HCT116 (cell line): ENCODE data around the gene NXPH2. TPM values are rescaled to one million over a fixed set of nuclear protein-coding genes. Genes with fewer than 3 reads are reported as not detected.

Source experiments
- ATAC-seq: fragments of 200-7000 bp; cut with Tn5 transposase; 2 replicates; pipeline ENCODE4 v1.9.1; 2020; ENCODE audit warnings: mild to moderate bottlenecking, moderate library complexity
- BruUV-seq: library from RNA; stranded (reverse); fragments of 400-500 nt; replicated peaks from 2 replicates; lab custom pipeline; 2021; lab: Mats Ljungman, UMichigan
- CTCF ChIA-PET: fragments of 300-600 bp; sonication (Branson Sonifier 250); formaldehyde crosslinking; loops from one replicate; lab custom pipeline; 2021; ENCODE audit warnings: antibody characterized with exemption; lab: Charles Lee
- POLR2A ChIA-PET: fragments of 300-600, 350-600 bp; sonication (Branson Sonifier 250); formaldehyde crosslinking; loops from one replicate; lab custom pipeline; 2021; ENCODE audit warnings: antibody characterized with exemption; lab: Charles Lee
- RAD21 ChIA-PET, 2 experiments: fragments of 300-600 bp; sonication (Branson Sonifier 250); formaldehyde crosslinking; loops; one replicate each; lab custom pipeline; 2023; ENCODE audit warnings: low total read pairs in 2 of 2; ENCODE audit not compliant: uncharacterized antibody in 2 of 2, unreplicated experiment in 2 of 2, low non-redundant PET in 1 of 2; lab: Charles Lee
- DNase-seq: peaks from one replicate; pipeline ENCODE4 v3.0.0-alpha.2; 2010; ENCODE audit warnings: low read depth, low spot score
- H2AFZ ChIP-seq: fragments of 200-600 bp; shearing (Covaris generic), sonication (generic); 2 replicates; pipeline ENCODE4 v1.6.1; 2017; ENCODE audit warnings: low read depth, mixed run types, mixed read lengths, antibody characterized with exemption, low read length; ENCODE audit not compliant: poor library complexity, severe bottlenecking
- H3K27ac ChIP-seq: 2 replicates; pipeline ENCODE4 v1.5.1; 2012; ENCODE audit warnings: low read depth, low read length
- H3K27me3 ChIP-seq: fragments of 200-600 bp; sonication (generic); 2 replicates; pipeline ENCODE4 v1.6.1; 2016; ENCODE audit warnings: mixed run types, low read length, mixed read lengths; ENCODE audit not compliant: insufficient read depth
- H3K36me3 ChIP-seq, 2 experiments: fragments of 200-500 bp in 1 of 2; fragments of 200-600 bp in 1 of 2; sonication (Bioruptor generic) in 1 of 2; sonication (generic) in 1 of 2; 2 replicates each; pipeline versions ENCODE4 v1.5.1 to v1.6.1; 2014 to 2016; ENCODE audit warnings: low read length in 2 of 2, inconsistent platforms in 1 of 2, mixed read lengths in 1 of 2, mixed run types in 1 of 2; ENCODE audit not compliant: insufficient read depth in 2 of 2, control insufficient read depth in 1 of 2
- H3K4me1 ChIP-seq, 2 experiments: fragments of 200-600 bp in 1 of 2; sonication (generic) in 1 of 2; 2 replicates each; pipeline versions ENCODE4 v1.5.1 to v1.6.1; 2012 to 2017; ENCODE audit warnings: low read length in 2 of 2, inconsistent platforms in 1 of 2, mild to moderate bottlenecking in 1 of 2, mixed read lengths in 1 of 2, mixed run types in 1 of 2, moderate library complexity in 1 of 2; ENCODE audit not compliant: insufficient read depth in 2 of 2, control insufficient read depth in 1 of 2
- H3K4me2 ChIP-seq: fragments of 200-600 bp; sonication (generic); 2 replicates; pipeline ENCODE4 v1.6.1; 2017; ENCODE audit warnings: mixed run types, low read length, mixed read lengths
- H3K4me3 ChIP-seq, 2 experiments: fragments of 200-600 bp in 1 of 2; sonication (generic) in 1 of 2; replicated peaks in 1 of 2; 2 replicates each; pipeline ENCODE4 v1.5.1; 2011 to 2016; ENCODE audit warnings: low read length in 2 of 2, control low read depth in 1 of 2, low read depth in 1 of 2, mild to moderate bottlenecking in 1 of 2, mixed read lengths in 1 of 2, mixed run types in 1 of 2
- H3K79me2 ChIP-seq: fragments of 200-600 bp; sonication (generic); 2 replicates; pipeline ENCODE4 v1.6.1; 2017; ENCODE audit warnings: mild to moderate bottlenecking, mixed run types, low read length, moderate library complexity, mixed read lengths; ENCODE audit not compliant: insufficient read depth
- H3K9ac ChIP-seq: fragments of 200-600 bp; sonication (generic); 2 replicates; pipeline ENCODE4 v1.6.1; 2016; ENCODE audit warnings: low read length, mixed read lengths
- H3K9me2 ChIP-seq: fragments of 200-600 bp; sonication (generic), shearing (Covaris generic); 2 replicates; pipeline ENCODE4 v1.6.1; 2017; ENCODE audit warnings: mixed run types, mild to moderate bottlenecking, moderate library complexity; ENCODE audit not compliant: insufficient read depth
- H3K9me3 ChIP-seq, 2 experiments: fragments of 200-500 bp in 1 of 2; fragments of 200-600 bp in 1 of 2; sonication (Bioruptor generic) in 1 of 2; sonication (generic) in 1 of 2; 2 replicates each; pipeline ENCODE4 v1.6.1; 2014 to 2017; ENCODE audit warnings: low read length in 2 of 2, mixed read lengths in 2 of 2, inconsistent platforms in 1 of 2, low read depth in 1 of 2, mild to moderate bottlenecking in 1 of 2, mixed run types in 1 of 2, moderate library complexity in 1 of 2; ENCODE audit not compliant: control insufficient read depth in 1 of 2, insufficient read depth in 1 of 2
- H4K20me1 ChIP-seq: fragments of 200-600 bp; sonication (generic), shearing (Covaris generic); 2 replicates; pipeline ENCODE4 v1.6.1; 2017; ENCODE audit warnings: mixed run types, mild to moderate bottlenecking, moderate library complexity; ENCODE audit not compliant: insufficient read depth
- ATF3 ChIP-seq: IDR thresholded peaks from 2 replicates; pipeline ENCODE4 v1.6.1; 2012
- CBX3 ChIP-seq: IDR thresholded peaks from 2 replicates; pipeline ENCODE4 v1.6.1; 2012; ENCODE audit warnings: low read depth
- CTCF ChIP-seq, 3 experiments: fragments of 200-600 bp in 1 of 3; sonication (generic) in 1 of 3; IDR thresholded peaks in 2 of 3; conservative IDR thresholded peaks in 1 of 3; 2 replicates each; pipeline ENCODE4 v1.5.1; 2012 to 2017; ENCODE audit warnings: low read depth in 2 of 3, low read length in 2 of 3, antibody characterized with exemption in 1 of 3, borderline replicate concordance in 1 of 3, control low read depth in 1 of 3, mild to moderate bottlenecking in 1 of 3, mixed read lengths in 1 of 3, mixed run types in 1 of 3, moderate library complexity in 1 of 3; ENCODE audit not compliant: insufficient read depth in 1 of 3
- EGR1 ChIP-seq: IDR thresholded peaks from 2 replicates; pipeline ENCODE4 v1.6.1; 2012; ENCODE audit warnings: low read depth
- ELF1 ChIP-seq: IDR thresholded peaks from 2 replicates; pipeline ENCODE4 v1.6.1; 2012; ENCODE audit warnings: low read depth, borderline replicate concordance
- EZH2 ChIP-seq: fragments of 200-600 bp; sonication (generic); IDR thresholded peaks from 2 replicates; pipeline ENCODE4 v1.6.1; 2017; ENCODE audit warnings: antibody characterized with exemption, mixed run types
- JUND ChIP-seq: IDR thresholded peaks from 2 replicates; pipeline ENCODE4 v1.6.1; 2012
- MAX ChIP-seq: IDR thresholded peaks from 2 replicates; pipeline ENCODE4 v1.6.1; 2012
- POLR2A ChIP-seq: IDR thresholded peaks from 2 replicates; pipeline ENCODE4 v1.7.0; 2011; ENCODE audit warnings: borderline replicate concordance; ENCODE audit not compliant: insufficient read depth, insufficient read length; ENCODE audit errors: extremely low read depth
- RAD21 ChIP-seq: IDR thresholded peaks from 2 replicates; pipeline ENCODE4 v1.6.1; 2012; ENCODE audit warnings: low read depth, mild to moderate bottlenecking
- SIN3A ChIP-seq: IDR thresholded peaks from 2 replicates; pipeline ENCODE4 v1.6.1; 2012; ENCODE audit warnings: low read depth
- SP1 ChIP-seq: IDR thresholded peaks from 2 replicates; pipeline ENCODE4 v1.6.1; 2012; ENCODE audit warnings: low read depth
- SRF ChIP-seq: IDR thresholded peaks from 2 replicates; pipeline ENCODE4 v1.6.1; 2012; ENCODE audit warnings: low read depth
- TCF7L2 ChIP-seq: IDR thresholded peaks from 2 replicates; pipeline ENCODE4 v1.7.0; 2011; ENCODE audit warnings: borderline replicate concordance, inconsistent platforms; ENCODE audit not compliant: insufficient read depth, insufficient read length; ENCODE audit errors: extremely low read depth
- YY1 ChIP-seq: IDR thresholded peaks from 2 replicates; pipeline ENCODE4 v1.6.1; 2011; ENCODE audit warnings: low read length, low read depth, moderate library complexity, mild to moderate bottlenecking; ENCODE audit not compliant: insufficient replicate concordance; ENCODE audit errors: extremely low read depth
- ZNF274 ChIP-seq: fragments of 200-500 bp; sonication (Bioruptor generic); IDR thresholded peaks from 2 replicates; pipeline ENCODE4 v1.6.1; 2014; ENCODE audit warnings: mild to moderate bottlenecking, low read depth, low read length, inconsistent platforms
- intact Hi-C: fragments of 100-400 bp; cut with micrococcal nuclease; formaldehyde crosslinking; loops from 2 replicates; pipeline ENCODE4 v1.10.0; 2022
- total RNA-seq: library from RNA; stranded (reverse); gene quantifications from one replicate; pipeline ENCODE4 v1.2.1, GENCODE V29; 2021; ENCODE audit not compliant: unreplicated experiment

NXPH2 gene
- total RNA-seq, 1 experiment from 2014 or later = not detected

- no TSS peak for BruUV-seq
- ATAC-seq (no peak), DNase-seq (no peak)
- Histone ChIP-seq H4K20me1 (no peaks in the 10 kb centered on the region), H3K9me3 (no peaks in the 10 kb centered on the region), H3K9me2 (no peaks in the 10 kb centered on the region), H3K36me3 (no peaks in the 10 kb centered on the region), H3K27ac (no peak overlapping the region), H2AFZ (no peak overlapping the region), H3K4me3 (no peak overlapping the region), H3K79me2 (no peaks in the 10 kb centered on the region), H3K9ac (no peak overlapping the region), H3K4me1 (no peaks in the 10 kb centered on the region), H3K4me2 (no peak overlapping the region), H3K27me3 (no peaks in the 10 kb centered on the region)
- ChIA-PET CTCF (interaction anchor here (1.0 kb wide), 1 partner anchor 11 kb away, joined by 4 read pairs; no protein-coding TSS in a partner anchor), RAD21 (no interaction called here), POLR2A (no interaction called here)
- TF ChIP-seq SRF (no peak), SP1 (no peak), POLR2A (no peak), ELF1 (no peak), JUND (no peak), SIN3A (no peak), ATF3 (no peak), CBX3 (no peak), CTCF (IDR thresholded peaks at IDR 0.05 in 2 of 3, conservative IDR thresholded peaks at IDR 0.05 in 1 of 3; ENCODE audit: borderline replicate concordance in 1 of 3, insufficient read depth in 1 of 3, low read depth in 2 of 3, low read length in 2 of 3) (no peak), RAD21 (no peak), MAX (no peak), EZH2 (no peak), YY1 (no peak), ZNF274 (no peak), TCF7L2 (no peak), EGR1 (no peak)
- intact Hi-C loops = no loop called here
These were observed 4.5 kb downstream of the NXPH2 start for GRCh38 chr2:138775736-138776135.
